Stimulated activated CD8-positive, alpha-beta memory T cell treated with anti-CD3 and anti-CD28 coated beads, Interleukin-4, amount 100 ng/mL, for 24 hours (primary cell): Measurements from ENCODE around the gene SH3RF1.

Experiments
- DNase-seq: peaks from one replicate; pipeline ENCODE4 v3.0.0-alpha.2; 2020; ENCODE audit warnings: low read depth

SH3RF1 gene

DNA sequence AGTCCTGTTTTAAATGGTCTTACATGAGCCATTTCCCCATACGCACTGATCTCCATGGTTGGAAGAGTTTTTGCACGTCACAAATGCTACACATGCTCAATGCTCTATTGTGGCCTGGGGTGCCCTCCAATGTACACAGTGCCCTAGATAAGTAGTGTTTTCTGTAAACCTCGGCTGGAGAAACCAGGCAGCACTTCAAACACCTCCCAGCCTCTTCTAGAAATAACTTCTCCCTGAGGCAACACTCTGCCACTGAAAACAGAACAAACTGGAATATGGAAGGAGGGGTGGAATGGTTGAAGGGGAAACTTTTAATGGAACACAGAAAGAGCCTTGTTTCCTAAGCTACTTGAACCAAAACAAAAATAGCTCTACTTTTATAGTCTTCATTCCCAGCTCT is 136.8 kb downstream of the SH3RF1 start:
- no peak for DNase-seq

DNA sequence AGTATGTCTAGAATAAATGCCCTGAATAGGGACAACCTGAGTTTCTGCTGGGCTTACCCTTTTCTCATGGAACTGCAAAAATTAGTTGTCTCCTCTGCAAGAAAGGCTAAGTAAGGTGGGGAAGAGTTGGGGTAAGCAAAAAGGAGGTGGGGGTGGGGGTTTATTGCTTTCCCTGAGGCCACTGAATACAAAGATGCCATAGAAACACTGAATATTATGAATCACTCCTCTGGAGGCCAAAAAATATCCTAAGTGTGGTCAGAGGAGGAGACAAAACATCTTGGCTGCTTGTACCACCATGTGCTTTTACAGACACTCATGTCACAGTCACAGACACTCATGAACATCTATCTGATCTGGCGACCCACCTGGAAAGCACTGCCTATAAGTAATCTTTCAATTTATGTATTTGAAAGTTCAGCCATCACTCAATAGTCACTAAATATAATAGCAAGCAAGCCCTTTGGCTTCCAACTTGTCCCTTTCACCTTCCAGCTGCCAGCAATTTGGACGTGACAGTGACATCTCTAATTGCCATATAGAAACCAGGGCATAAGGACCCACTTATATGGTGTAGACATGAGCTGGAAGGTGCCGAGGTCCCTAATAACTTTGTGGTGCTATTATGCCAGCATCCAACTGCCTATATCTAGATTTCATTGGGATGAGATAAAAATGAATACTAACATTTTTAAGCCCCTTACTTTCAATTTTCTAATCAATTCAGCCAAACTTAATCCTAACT is 138.0 kb downstream of the SH3RF1 start:
- DNase-seq = no peak

GRCh38 chr4:169131556-169132208 is 139.1 kb downstream of the SH3RF1 start:
- no peak for DNase-seq

DNA sequence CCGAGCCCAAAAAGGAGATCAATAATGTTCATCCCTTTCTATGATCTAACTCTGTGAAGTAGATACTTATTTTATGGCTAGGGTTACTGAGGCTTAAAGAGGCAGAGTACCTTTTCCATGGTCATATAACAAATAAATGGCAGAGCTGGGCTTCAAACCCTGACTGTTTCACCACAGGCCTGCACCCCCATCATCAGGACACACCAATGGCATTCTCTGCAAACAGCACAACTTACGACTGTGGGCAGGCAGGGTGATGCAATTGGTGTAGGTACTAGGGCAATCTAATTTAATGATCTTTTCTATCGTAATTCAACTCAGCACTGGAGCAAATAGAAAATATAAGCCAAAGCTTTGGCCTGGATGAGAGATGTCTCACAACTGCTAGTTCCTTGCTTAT is 141.9 kb downstream of the SH3RF1 start:
- no peak for DNase-seq

DNA sequence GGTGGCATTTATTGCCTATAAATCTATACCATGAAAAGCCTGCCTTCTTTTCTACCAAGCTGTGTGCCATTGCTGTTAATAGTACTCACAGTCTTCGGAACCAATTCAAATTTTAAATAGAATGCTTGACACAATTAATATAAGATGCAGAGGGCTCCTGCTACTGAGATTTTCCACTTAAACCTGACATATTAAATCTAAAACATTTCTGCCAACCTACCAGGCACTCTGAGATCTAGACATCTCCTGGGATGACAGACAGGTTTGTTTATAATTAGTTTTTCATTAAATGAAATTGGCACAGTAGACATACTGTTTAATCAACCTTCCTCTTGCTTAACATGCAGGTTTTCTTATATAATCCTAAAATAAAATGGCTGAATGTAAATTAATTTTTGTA is 143.4 kb downstream of the SH3RF1 start:
- DNase-seq = no peak

DNA sequence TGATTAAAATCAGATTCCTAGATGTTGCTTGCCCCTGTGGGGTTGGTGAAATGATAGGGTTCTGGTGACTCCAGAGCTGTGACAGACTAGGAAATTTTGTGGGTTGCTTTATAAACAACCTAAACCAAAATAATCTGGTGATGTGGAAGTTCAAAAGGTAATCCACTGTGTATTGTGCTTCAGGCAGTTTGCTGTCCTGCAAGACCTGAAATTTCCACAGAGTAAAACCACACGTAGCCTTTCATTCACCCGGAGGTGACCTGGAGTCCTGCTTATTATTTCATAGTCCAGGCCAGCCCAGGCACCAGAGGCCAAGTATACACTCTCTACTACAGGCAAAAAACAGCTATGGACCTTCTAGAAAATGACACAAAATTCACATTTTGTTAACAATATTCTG is 146.1 kb downstream of the SH3RF1 start:
- no peak for DNase-seq

DNA sequence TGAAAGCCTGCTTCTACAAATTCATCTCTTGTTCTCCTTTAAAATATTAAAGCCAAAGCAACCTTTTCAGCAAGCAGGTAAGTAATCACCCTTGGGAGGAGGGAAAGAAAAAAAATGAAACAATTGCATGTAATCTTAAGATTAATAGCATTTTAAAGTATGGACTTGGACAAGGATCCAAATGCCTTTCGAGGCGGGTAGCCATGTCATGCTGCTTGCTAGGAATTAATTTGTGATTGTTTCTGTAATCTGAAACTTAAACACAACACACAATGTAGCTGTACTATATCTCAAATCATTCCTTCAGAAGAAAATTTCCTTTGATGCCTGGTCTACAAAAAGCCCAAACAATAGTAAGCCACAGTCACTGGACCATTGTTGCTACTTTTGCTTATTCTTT is 148.3 kb downstream of the SH3RF1 start:
- DNase-seq = no peak

GRCh38 chr4:169121861-169122382 is 148.8 kb downstream of the SH3RF1 start:
- DNase-seq = no peak

DNA sequence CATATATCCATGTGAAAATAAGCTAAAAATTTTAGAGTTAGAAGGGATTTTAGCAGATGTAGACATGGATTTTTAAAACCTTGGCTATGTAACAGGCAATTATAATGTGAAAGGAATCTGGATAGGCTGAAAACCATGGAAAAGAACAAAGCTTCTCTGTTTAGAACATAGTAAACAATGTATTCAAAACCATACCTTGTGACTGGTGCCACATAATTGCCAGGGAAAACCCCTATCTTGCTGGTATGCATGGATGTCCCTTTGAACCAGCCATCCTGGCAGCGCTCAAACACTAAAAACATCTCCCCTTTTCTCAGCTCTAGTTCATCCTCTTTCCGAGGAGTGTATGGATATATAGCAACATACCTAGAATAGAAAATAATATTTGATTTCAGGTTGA is 150.1 kb downstream of the SH3RF1 start:
- DNase-seq = no peak

DNA sequence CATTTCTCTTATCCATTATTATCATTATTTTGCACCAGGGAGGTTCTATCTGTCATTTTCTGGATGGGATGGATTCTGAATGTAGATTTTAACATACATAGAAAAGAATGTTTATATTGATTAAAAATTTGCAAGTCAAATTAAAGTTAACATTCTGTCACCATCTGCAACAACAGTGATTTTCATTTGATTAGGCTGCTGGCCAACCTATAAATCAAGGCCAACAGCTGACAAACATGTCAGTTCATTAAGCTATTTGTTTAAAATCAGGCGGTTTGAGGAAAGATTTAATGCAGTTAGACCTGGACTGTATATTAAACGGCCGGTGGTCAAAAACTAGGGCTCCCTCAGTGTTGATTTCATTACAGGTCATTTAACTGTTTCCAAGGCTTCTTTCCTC is 151.2 kb downstream of the SH3RF1 start:
- no peak for DNase-seq

GRCh38 chr4:169117591-169118081 is 153.1 kb downstream of the SH3RF1 start:
- no peak for DNase-seq

DNA sequence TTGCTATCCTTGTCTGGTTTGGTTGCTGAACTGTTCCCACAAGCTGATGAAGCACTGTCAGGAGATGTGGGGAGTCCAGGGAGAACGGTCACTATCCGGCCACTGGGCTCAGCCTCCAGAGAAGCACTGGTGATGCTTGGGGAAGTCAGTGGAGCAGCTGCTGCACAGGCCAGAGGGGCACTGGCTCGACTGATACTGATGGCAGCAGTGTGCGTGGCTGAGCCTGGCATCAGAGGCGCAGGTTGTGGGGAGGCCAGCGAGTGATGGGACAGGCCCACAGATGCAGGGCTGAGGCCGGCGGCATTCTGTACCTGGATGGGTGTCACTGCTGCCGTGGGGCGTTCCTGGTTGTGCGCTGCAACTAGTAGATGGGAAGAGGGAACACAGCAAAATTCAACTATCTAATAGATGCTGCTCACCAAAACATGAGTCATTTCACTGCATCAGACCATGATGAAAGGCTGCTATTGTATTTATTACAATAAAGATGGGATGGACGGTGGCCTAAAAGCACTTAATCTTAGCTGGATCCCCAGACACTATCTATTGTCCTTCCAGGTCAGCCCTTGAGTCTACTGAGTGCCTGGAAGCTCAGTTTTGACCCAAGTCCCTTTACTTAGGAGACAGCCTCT is 154.4 kb downstream of the SH3RF1 start:
- no peak for DNase-seq

- DNase-seq = no peak
These were observed 154.9 kb downstream of the SH3RF1 start for GRCh38 chr4:169115897-169116254.

GRCh38 chr4:169115144-169115896 is 155.4 kb downstream of the SH3RF1 start:
- no peak for DNase-seq

- no peak for DNase-seq
These were observed 156.3 kb downstream of the SH3RF1 start for GRCh38 chr4:169114341-169114974.

GRCh38 chr4:169110633-169111032 is 160.1 kb downstream of the SH3RF1 start:
- no peak for DNase-seq

DNA sequence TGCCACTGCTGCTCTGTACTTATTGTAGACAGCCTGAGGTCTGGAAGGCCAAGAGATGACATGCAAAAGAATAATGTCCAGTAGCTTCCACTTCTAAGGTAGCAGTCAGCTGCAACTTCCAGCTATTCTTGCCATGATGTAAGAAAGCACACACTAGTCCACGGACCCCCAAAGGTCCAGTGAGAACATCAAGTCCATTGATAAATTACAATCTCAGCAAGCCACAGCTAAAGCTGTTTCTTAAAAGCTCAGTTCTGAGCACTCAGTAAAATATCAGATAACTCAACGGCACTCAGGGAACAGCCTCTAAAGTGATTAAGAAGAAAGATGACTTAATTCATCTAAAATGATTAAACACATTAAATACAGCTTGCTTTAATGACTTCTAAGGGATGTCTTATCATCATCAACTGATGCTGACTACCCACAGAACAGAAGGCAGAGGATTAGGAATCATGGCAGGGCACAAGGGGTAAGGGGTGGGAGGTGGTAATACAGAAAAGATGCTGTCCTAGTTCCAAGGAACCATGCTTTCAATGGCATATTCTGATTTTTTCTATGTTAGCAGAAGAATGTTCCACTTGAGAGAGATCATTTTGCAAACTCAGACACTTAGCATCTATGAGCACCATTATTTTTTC is 161.6 kb downstream of the SH3RF1 start:
- DNase-seq = no peak

GRCh38 chr4:169108303-169108702 is 162.5 kb downstream of the SH3RF1 start:
- DNase-seq = no peak

- no peak for DNase-seq
These were observed 163.2 kb downstream of the SH3RF1 start for GRCh38 chr4:169107528-169107927.

DNA sequence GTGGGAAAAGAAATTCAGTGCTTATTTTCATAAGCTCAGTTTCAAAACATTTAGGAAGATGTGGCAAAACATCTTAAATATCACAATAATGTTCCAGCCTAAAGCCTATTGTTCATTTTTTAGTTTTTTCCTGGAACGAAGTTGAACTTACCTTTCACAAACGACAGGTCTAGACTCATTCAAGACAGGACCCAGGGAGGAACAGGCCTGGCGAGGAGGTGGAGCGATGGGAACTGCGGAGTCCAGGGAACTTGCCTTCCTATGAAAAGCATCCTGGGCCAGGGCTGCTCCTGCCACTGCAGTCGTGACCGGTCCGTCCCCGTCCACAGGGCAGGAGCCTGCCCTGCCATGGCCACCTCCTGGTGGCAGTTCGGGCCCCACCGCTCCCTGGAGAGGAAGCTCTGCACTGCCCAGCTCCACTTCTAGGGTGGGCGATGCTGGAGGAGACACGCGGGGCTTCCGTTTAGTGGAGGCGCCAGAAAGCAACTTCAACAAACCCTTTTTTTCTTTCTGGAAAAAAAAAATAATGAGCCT is 164.0 kb downstream of the SH3RF1 start:
- no peak for DNase-seq

DNA sequence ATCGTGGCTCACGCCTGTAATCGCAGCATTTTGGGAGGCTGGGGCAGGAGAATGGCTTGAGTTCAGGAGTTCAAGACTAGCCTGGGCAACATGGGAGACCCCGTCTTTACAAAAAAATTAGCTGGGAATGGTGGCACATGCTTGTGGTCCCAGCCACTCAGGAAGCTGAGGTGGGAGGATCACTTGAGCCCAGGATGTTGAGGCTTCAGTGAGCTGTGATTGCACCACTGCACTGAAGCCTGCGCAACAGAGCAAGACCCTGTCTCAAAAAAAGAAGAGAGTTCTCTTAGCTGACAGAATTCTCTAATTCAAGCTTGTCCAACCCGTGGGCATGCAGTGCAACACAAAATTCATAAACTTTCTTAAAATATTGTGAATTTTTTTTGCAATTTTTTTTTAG is 165.1 kb downstream of the SH3RF1 start:
- no peak for DNase-seq
